Measurements from ENCODE around the gene BEND3.
A peak's percentile ranks its signal among the peaks of the same experiment; 100 is the strongest.

The BEND3 gene

DNA sequence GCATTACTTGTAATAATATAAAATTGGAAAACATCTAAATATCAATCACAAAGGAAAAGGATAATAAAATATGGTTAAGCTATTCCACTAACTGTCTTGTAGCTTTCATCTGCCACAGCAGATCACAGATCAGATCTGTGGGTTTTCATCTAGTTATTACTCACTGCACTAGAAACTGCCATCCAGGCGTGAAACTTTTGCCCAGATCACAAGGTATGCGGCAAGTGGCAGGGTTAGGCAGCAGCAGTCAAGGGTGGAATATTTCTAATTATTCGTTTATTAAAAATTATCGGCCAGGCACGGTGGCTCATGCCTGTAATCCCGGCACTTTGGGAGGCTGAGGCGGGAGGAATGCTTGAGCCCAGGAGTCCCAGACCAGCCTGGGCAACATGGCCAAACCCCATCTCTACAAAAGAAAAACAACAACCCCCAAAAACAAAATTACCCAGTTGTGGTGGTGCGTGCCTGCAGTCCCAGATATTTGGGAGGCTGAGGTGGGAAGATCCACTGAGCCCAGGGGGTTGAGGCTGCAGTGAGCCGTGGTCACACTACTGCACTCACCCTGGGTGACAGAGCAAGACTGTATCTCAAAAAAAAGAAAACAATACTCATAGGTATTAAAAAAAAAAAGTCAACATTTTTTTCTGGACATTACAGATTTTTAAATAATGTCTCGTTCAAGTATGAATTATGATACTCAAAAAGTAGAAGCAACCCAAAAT, 32.1 kb downstream of the BEND3 start:
- H3K4me3 ChIP-seq (replicated peaks in 1 of 2; ENCODE audit: low read depth in 2 of 2, low read length in 2 of 2), result no peak overlapping the region
- no peak for DNase-seq (ENCODE audit: low read depth in 2 of 2)
- TF ChIP-seq, protein P1, sequence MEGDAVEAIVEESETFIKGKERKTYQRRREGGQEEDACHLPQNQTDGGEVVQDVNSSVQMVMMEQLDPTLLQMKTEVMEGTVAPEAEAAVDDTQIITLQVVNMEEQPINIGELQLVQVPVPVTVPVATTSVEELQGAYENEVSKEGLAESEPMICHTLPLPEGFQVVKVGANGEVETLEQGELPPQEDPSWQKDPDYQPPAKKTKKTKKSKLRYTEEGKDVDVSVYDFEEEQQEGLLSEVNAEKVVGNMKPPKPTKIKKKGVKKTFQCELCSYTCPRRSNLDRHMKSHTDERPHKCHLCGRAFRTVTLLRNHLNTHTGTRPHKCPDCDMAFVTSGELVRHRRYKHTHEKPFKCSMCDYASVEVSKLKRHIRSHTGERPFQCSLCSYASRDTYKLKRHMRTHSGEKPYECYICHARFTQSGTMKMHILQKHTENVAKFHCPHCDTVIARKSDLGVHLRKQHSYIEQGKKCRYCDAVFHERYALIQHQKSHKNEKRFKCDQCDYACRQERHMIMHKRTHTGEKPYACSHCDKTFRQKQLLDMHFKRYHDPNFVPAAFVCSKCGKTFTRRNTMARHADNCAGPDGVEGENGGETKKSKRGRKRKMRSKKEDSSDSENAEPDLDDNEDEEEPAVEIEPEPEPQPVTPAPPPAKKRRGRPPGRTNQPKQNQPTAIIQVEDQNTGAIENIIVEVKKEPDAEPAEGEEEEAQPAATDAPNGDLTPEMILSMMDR (IDR thresholded peaks at IDR 0.05; ENCODE audit: low read depth, low read length), result no peak

DNA sequence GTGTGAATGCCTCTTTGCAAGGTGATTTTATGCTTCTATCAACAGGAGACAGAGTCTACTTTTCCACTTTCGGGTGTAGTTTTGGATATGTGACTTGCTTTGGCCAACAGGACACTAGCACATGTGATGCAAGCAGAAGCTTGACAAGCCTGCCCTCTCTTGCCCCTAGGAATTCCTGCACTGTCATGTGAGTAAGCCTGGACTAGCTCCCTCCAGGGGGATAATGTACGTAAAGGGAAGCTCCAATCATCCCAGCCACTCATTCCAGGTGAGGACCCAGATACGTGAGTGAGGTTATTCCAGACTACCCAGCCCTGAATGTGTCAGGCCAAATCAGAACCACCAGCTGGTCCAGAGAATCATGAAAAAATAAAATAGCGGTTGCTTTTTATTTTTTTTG, 33.3 kb downstream of the BEND3 start:
- H3K4me3 ChIP-seq (replicated peaks in 1 of 2; ENCODE audit: low read depth in 2 of 2, low read length in 2 of 2), result no peak overlapping the region
- TF ChIP-seq, protein P1 (IDR thresholded peaks at IDR 0.05; ENCODE audit: low read depth, low read length), result no peak
- DNase-seq (ENCODE audit: low read depth in 2 of 2), result peak in 1 of 2 donors; percentile 18

DNA sequence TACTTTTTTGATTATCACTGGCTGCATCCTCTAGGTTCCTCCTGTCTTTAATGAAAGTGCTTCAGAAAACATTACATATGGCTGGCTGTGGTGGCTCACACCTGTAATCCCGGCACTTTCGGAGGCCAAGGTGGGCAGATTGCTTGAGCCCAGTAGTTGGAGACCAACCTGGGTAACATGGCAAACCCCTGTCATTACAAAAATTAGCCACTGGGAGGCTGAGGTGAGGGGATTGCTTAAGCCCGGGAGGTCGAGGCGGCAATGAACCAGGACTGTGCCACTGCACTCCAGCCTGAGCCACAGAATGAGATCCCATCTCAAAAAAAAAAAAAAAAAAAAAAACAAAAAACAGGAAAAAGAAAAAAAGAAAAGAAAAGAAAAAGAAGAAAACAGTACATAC, 35.3 kb downstream of the BEND3 start:
- peak in 1 of 2 donors; percentile 19 for DNase-seq (ENCODE audit: low read depth in 2 of 2)
- no peak overlapping the region for H3K4me3 ChIP-seq (replicated peaks in 1 of 2; ENCODE audit: low read depth in 2 of 2, low read length in 2 of 2)
- TF ChIP-seq, protein P1 (IDR thresholded peaks at IDR 0.05; ENCODE audit: low read depth, low read length), result peak; percentile 33

DNA sequence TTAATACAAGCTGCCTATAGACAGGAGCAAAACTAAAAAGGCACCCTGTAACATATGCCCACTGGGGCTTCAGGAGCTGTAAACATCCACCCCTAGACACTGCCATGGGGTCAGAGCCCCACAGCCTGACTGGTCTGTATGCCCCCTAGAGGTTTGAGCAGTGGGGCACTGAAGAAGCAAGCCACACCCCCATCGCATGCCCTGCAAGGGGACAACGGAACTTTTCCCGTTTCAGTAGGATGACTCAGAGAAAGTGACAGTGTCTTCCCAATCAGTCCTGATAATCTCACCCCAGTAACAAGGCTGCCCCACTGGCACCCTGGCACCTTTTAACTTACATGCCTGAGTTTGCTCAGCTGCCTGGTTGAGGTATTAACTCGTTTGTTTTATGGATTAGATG, 35.9 kb downstream of the BEND3 start:
- no peak overlapping the region for H3K4me3 ChIP-seq (replicated peaks in 1 of 2; ENCODE audit: low read depth in 2 of 2, low read length in 2 of 2)
- TF ChIP-seq, protein P1 (IDR thresholded peaks at IDR 0.05; ENCODE audit: low read depth, low read length), result no peak
- no peak for DNase-seq (ENCODE audit: low read depth in 2 of 2)

DNA sequence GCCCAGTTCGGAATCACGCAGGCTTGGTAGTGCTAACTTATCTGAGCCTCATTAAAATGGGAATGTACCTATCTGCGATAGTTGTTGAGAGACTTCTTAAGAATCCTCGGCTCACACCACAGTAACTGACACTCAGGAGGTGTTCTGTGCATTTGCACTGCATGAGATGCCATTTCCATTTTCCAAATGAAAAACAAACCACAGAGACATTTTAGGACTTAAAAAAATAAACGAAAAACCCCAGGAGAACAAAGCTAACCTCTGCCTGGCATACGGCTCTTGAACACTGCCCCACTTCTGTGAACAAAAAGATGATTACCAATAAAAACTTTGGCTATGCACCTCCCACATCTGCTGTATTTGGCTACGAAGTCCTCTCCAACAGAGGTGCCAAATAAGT, 37.6 kb downstream of the BEND3 start:
- TF ChIP-seq, protein P1 (IDR thresholded peaks at IDR 0.05; ENCODE audit: low read depth, low read length), result no peak
- no peak for DNase-seq (ENCODE audit: low read depth in 2 of 2)
- H3K4me3 ChIP-seq (replicated peaks in 1 of 2; ENCODE audit: low read depth in 2 of 2, low read length in 2 of 2), result no peak overlapping the region

DNA sequence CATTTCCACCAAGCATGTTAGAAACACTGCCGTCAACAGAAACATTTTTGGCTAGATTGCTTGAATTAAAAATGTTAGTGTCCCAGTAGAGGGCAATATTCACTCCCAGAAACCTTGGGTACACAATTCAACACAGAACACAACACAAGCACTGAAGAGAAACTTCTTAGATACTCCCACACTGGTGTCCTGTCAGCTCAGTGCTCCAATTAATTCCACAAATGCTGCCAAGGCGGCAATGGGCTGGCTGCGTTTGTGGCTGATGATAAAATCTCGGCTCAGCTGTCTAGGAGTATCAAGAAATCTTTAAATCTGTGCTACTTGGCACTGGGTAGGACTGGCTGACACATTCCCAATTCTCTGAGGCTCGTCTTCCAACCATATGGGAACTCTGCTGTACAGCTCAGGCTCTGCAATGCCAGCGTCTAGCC, 39.3 kb downstream of the BEND3 start:
- no peak overlapping the region for H3K4me3 ChIP-seq (replicated peaks in 1 of 2; ENCODE audit: low read depth in 2 of 2, low read length in 2 of 2)
- peak; percentile 35 to 59 for DNase-seq (ENCODE audit: low read depth in 2 of 2)
- TF ChIP-seq, protein P1 (IDR thresholded peaks at IDR 0.05; ENCODE audit: low read depth, low read length), result no peak

DNA sequence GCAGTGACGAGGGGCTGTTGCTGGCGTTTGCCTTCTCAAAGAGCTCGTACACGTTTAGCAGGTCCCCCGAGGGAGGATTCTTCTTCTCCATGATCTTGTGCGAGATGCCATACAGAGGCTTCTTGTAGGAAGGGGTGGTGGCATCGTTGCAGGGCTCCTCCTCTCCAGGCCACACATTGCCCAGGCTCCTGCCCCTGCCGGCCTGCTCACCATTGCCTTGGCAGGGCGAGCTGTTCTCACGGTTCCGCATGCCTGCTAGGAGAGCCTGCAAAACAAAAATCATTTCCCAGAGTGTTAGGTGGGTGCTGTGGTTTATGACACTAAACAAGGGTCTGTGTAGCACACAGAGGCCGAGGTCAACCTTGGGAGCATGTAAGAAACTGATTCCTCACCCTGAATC, 44.6 kb downstream of the BEND3 start:
- TF ChIP-seq, protein P1 (IDR thresholded peaks at IDR 0.05; ENCODE audit: low read depth, low read length), result no peak
- no peak overlapping the region for H3K4me3 ChIP-seq (replicated peaks in 1 of 2; ENCODE audit: low read depth in 2 of 2, low read length in 2 of 2)
- DNase-seq (ENCODE audit: low read depth in 2 of 2), result no peak
